HG03442 (cell line): ENCODE measurements around the gene PPP1R7.
"Not testable (repeated sequence)": the region's sequence is repeated elsewhere in the genome, so short reads cannot be mapped to it uniquely, and the experiment has no call there.

Experiments used
- ATAC-seq: cut with Tn5 transposase; IDR thresholded peaks from one replicate; pipeline ENCODE4 v1.9.1; 2021; ENCODE audit warnings: mild to moderate bottlenecking, moderate library complexity; ENCODE audit not compliant: unreplicated experiment

The PPP1R7 gene

DNA sequence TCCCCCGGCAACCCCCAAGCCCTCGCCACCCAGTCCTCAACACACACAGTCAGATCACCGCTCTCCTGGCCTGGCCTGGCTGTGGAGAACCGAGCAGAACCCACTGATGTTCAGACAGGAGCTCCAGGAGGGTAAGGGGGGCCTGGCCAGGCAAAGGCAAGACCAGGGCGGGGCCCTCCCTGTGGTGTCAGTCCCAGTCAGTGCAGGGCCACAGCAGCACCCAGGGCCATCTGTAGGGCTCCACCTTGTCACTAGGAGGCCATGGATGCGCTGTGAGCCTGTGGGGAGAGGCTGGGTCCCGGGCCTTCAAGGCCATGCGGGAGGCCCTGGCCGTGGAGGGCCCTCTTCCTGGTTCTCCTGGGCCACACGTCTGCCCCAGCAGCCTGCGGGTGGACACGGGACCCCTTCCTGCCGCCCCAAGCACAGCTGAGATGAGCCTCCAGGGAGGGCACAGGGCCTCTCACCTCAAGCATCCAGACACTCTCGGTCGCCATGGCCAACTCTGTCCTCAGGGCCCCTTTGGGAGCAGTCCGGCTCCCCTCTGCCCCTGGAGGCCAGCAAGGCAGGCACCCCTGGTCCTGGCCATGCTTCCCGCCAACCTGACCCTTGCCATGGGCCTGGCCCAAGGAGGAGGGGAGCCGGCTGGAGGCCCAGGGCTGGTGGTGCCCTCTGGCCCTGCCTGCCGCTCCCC lies 40.2 kb downstream of the PPP1R7 start:
- ATAC-seq = no peak

DNA sequence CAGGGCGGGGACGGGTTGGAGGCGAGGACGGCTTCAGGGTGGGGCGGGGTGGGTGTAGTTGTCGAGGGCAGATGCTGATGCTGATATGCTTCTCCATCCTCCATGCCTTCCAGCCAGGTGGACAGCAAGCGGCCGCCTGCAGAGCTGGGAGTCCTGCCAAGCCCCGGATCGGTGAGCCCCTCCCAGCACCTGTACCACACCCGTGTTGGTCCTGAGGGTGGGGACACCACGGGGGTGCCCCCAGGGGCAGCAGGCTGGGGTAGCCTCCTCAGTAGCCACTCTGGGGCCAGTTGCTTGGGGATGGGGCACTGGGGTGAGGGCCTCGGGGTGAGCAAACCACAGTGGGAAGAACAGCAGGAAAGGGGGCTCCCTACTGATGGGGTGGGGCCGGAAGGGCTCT lies 40.8 kb downstream of the PPP1R7 start:
- no peak for ATAC-seq

- ATAC-seq = no peak
Measured at GRCh38 chr2:241193271-241193670, 43.0 kb downstream of the PPP1R7 start.

- ATAC-seq = no peak
Measured at GRCh38 chr2:241194811-241195210, 44.5 kb downstream of the PPP1R7 start.

DNA sequence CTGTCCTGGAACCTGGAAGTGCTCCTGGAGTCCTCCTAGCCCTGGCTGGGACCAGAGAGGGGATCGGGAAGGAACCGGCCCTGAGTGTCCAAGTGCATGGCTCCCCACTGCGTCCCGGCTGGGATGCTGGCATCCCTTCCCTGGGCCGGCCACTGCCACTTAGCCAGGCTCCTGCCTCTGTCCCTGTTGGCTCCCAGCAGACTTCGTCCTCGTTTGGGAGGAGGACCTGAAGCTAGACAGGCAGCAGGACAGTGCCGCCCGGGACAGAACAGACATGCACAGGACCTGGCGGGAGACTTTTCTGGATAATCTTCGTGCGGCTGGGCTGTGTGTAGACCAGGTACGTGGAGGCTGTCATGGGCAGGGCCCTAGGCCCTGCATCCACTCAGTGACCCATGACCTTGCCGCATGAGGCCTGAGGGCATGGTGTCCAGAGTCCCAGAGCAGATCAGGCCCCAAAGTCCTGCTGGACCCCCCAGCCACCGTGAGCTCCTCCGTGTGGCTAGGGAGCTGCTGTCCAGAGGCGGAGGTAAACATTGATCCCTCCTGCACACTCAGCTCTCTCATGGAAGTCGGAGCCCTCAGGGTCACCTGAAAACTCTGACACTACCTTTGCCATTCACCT lies 45.4 kb downstream of the PPP1R7 start:
- ATAC-seq = no peak

- ATAC-seq = not testable (repeated sequence)
Measured at GRCh38 chr2:241197246-241197645, 47.0 kb downstream of the PPP1R7 start.

DNA sequence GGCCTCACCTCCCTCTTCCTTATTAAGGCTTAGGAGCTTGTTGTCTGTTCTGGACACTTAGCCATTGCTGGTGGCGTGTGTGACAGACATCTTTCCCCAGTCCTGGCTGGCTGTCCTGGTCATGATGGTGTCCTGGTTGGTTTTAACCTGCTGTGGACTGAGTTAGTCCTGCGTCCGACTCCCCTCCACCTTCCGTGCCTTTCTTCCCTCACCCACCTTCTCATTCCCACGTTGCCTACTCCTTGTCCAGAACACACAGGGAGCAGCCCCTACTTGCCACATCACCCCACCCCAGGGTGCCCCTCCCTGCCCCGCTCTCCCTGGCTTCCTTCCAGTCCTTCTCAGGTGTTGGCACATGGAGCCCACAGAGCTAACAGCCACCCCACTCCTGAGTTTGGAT lies 47.7 kb downstream of the PPP1R7 start:
- ATAC-seq = no peak

DNA sequence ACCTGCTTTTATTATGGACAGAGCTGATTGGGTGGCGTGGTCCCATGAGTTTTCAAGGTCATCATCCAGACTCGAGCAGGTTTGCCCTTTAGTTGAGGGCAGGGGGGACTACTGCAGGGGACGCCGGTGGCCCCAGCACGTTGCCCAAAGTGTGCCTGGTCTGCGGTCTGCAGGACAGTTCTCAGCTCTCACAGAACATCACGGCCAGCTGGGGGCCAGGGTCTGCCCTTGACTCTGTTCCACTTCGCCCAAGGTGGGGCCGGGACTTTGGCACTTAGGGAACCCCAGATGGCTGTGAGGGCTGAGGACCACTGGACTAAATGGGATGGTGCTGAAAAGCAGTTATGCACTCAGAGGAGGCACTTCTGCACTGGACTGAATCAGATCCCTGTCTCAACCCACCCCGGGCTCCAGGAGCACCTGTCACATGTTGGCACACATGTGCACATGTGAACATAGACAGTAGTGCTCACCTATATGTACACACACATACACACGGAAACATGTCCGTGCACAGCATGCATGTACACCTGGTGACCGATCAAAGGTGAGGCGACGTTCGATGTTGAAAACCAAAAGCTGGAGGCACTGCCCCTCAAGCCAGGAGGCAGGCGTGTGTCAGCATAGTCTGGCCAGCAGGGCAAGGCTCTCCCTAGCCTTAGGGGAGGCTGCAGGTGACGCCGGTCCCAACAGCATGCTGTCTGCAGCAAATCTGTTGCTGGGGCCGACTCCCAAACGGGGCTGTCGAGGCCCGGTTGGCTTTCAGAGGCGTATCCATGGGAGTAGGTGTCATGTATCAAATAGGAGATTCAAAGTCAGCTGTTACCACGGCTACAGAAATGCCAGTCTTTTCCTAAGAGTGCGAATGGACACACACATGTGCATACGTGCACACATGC lies 48.4 kb downstream of the PPP1R7 start:
- no peak for ATAC-seq

DNA sequence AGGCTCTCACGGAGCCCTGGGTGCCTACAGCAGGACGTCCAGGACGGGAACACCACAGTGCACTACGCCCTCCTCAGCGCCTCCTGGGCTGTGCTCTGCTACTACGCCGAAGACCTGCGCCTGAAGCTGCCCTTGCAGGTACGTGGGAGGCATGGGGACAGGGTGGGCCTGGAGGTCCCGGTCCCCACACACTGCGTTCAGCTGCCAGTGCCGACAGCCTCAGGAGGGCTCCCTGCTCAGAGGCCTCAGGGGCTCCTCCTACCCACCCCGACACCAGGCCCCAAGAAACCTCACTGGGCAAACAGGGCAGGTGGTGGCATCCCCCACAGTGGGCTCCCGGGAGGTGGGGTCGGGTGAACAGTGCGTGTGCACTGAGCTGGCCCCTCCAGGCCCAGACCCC lies 49.0 kb downstream of the PPP1R7 start:
- ATAC-seq = no peak

GRCh38 chr2:241199897-241200821 lies 49.9 kb downstream of the PPP1R7 start:
- no peak for ATAC-seq

DNA sequence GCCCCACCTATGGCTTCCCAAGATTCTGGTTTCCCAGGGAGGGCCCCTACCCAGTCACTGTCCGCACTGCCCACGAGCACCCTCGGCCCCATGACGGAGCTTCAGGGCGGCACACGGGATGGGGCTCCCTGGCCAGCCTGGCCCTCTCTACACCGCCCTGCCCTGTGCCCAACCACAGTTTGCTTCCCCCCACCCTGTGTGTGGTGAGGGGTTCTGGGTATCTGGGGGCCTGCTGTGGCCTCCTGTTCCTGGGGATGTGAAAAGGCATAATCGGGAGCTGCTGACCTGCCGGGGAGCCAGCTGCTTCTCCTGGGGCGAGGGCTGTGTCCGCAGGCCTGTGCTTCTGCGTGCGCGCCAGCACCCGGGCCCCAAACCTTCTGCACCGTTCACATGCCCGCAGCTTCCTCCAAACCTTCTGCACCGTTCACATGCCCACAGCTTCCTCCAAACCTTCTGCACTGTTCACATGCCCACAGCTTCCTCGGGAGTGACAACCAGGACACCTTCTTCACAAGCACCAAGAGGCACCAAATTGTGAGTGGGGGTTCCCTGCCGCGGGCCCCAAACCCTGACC lies 50.6 kb downstream of the PPP1R7 start:
- no peak for ATAC-seq

- ATAC-seq = no peak
Measured at GRCh38 chr2:241201445-241202267, 51.4 kb downstream of the PPP1R7 start.

DNA sequence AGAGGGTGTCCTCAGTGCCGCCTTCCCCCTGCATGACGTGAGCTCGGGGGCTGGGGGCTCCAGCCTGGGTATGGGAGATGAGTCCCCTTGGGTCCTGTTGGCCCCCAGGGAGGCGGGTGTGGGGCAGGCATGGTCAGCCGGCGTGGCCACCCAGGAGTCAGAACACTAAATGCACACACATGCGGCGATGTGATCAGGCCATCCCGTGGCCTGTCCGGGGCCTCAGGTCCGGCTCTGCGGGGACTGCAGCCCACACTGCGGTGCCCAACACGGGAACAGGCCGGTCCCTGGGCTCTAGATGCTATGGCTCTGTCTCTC lies 52.0 kb downstream of the PPP1R7 start:
- ATAC-seq = no peak

DNA sequence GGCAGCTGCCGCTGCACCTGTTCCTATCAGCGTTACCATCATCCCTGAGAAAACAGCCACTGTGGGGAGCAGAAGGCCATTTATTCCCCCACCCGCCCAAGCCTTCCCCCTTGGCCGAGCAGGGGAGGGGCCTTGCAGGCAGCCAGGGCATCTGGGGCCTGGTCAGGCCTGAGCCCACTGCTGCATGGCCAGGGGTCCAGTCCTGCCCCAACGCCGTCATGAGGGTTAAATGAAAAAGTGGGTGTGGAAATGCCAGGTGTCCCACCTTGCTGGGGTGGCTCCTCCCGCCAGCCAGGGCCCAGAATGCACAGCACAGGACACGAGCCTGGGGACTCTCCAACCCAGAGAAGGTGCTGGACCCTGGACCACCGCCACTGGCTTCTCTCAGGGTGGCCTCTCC lies 52.4 kb downstream of the PPP1R7 start:
- no peak for ATAC-seq

- ATAC-seq = no peak
Measured at GRCh38 chr2:241203218-241204009, 53.1 kb downstream of the PPP1R7 start.

- ATAC-seq = no peak
Measured at GRCh38 chr2:241204010-241204384, 53.7 kb downstream of the PPP1R7 start.

DNA sequence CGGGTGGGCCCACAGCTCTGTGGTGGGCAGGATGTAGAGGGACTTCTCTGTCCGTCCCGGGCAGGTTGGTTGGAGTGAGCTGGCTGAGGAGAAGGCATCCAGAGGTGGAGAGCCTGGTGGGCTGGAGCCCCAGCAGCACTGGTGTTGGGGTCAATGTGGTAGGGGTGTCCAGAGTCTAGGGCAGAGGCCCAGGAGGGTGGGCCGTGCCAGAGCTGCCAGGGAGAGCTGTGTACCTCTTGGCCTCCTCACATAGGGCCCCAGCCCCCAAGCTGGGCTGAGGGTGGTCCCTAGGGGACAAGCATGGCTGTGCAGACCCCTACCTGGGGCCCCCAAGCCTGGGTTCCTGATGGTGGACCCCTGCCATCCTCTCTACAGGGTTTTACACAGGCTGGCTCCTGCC lies 54.2 kb downstream of the PPP1R7 start:
- ATAC-seq = no peak

GRCh38 chr2:241205086-241205485 lies 54.8 kb downstream of the PPP1R7 start:
- no peak for ATAC-seq

GRCh38 chr2:241207151-241207550 lies 56.9 kb downstream of the PPP1R7 start:
- no peak for ATAC-seq
